ENCODE results near the gene HCN2.

DNA sequence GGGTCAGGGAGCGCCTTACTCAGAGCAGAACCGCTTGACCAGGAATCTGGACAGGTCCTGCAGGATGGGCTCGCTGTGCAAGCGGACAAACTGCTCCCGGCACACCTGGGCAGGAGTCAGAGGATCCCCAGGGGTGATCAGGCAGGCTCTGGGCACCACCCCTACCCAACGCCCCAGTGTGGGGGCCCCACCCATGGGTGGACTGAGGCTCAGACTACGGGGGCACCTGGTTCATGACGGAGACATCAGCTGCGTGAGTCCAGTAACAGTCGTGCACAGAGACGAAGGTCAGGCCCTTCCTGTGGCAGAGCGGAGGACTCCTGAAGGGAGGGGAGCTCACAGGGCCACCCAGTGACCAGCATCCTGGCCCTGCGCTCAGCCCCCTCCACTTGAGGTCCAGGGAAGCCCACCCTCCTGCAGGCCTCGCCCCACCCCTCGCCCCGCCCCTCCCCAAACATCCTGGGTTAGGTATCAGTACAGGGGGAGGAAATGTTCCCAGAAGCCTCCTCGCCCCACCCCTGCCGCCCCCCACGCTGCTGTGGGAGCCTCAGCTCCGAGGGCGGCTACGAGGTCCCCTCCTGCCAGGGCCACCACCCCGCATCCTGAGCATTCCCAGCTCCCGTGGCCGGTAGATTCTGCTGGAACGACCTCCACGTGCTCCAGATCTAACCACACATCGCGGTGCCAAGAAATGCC lies 28.0 kb downstream of the HCN2 start:
- TF ChIP-seq, protein P1, sequence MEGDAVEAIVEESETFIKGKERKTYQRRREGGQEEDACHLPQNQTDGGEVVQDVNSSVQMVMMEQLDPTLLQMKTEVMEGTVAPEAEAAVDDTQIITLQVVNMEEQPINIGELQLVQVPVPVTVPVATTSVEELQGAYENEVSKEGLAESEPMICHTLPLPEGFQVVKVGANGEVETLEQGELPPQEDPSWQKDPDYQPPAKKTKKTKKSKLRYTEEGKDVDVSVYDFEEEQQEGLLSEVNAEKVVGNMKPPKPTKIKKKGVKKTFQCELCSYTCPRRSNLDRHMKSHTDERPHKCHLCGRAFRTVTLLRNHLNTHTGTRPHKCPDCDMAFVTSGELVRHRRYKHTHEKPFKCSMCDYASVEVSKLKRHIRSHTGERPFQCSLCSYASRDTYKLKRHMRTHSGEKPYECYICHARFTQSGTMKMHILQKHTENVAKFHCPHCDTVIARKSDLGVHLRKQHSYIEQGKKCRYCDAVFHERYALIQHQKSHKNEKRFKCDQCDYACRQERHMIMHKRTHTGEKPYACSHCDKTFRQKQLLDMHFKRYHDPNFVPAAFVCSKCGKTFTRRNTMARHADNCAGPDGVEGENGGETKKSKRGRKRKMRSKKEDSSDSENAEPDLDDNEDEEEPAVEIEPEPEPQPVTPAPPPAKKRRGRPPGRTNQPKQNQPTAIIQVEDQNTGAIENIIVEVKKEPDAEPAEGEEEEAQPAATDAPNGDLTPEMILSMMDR (IDR thresholded peaks at IDR 0.05): no peak
- no peak for TF ChIP-seq POLR2AphosphoS5 (IDR thresholded peaks at IDR 0.05)
- no peak for TF ChIP-seq POLR2A (IDR thresholded peaks at IDR 0.05)

Data from prostate gland (tissue), 2 donors.